Measurements from ENCODE around the gene CES2.
"Not testable (repeated sequence)": the region's sequence is repeated elsewhere in the genome, so short reads cannot be mapped to it uniquely, and the experiment has no call there.

Gene CES2

GRCh38 chr16:66972983-66973382, 37.7 kb downstream of the CES2 start:
- intact Hi-C loops (cut with micrococcal nuclease) = no loop called here
- H3K36me3 Mint-ChIP-seq (ENCODE audit: low read depth) = no peaks in the 10 kb centered on the region
- H3K27ac Mint-ChIP-seq = no peak overlapping the region
- H3K4me3 Mint-ChIP-seq = no peak overlapping the region
- H3K27me3 Mint-ChIP-seq = peaks cover 31% of the 10 kb centered on the region
- peaks cover 5% of the 10 kb centered on the region for H3K4me1 Mint-ChIP-seq (ENCODE audit: low read depth)
- H3K9me3 Mint-ChIP-seq = no peaks in the 10 kb centered on the region

- Mint-ChIP-seq H3K9me3 (no peaks in the 10 kb centered on the region), H3K4me3 (no peak overlapping the region), H3K27me3 (peaks cover 31% of the 10 kb centered on the region), H3K27ac (no peak overlapping the region), H3K36me3 (ENCODE audit: low read depth) (no peaks in the 10 kb centered on the region), H3K4me1 (ENCODE audit: low read depth) (peaks cover 9% of the 10 kb centered on the region)
- intact Hi-C loops (cut with micrococcal nuclease) = no loop called here
Measured at GRCh38 chr16:66973716-66974115, 38.4 kb downstream of the CES2 start.

GRCh38 chr16:66974156-66974931, 39.0 kb downstream of the CES2 start:
- intact Hi-C loops (cut with micrococcal nuclease); H3K27ac Mint-ChIP-seq; H3K36me3 Mint-ChIP-seq (ENCODE audit: low read depth); H3K9me3 Mint-ChIP-seq; H3K4me3 Mint-ChIP-seq: not testable (repeated sequence)
- peaks cover 15% of the 10 kb centered on the region for H3K4me1 Mint-ChIP-seq (ENCODE audit: low read depth)
- peaks cover 31% of the 10 kb centered on the region for H3K27me3 Mint-ChIP-seq

GRCh38 chr16:66974932-66975246, 39.6 kb downstream of the CES2 start:
- intact Hi-C loops (cut with micrococcal nuclease); H3K27ac Mint-ChIP-seq; H3K9me3 Mint-ChIP-seq; H3K4me3 Mint-ChIP-seq; H3K36me3 Mint-ChIP-seq (ENCODE audit: low read depth): not testable (repeated sequence)
- peaks cover 20% of the 10 kb centered on the region for H3K4me1 Mint-ChIP-seq (ENCODE audit: low read depth)
- peaks cover 31% of the 10 kb centered on the region for H3K27me3 Mint-ChIP-seq

GRCh38 chr16:66975302-66975893, 40.1 kb downstream of the CES2 start:
- Mint-ChIP-seq H3K4me3 (no peak overlapping the region), H3K27me3 (peaks cover 32% of the 10 kb centered on the region), H3K4me1 (ENCODE audit: low read depth) (peaks cover 22% of the 10 kb centered on the region), H3K36me3 (ENCODE audit: low read depth) (no peaks in the 10 kb centered on the region), H3K9me3 (no peaks in the 10 kb centered on the region), H3K27ac (no peak overlapping the region)
- intact Hi-C loops (cut with micrococcal nuclease) = no loop called here

- H3K4me1 Mint-ChIP-seq (ENCODE audit: low read depth) = peaks cover 26% of the 10 kb centered on the region
- H3K27ac Mint-ChIP-seq = no peak overlapping the region
- no peaks in the 10 kb centered on the region for H3K9me3 Mint-ChIP-seq
- H3K27me3 Mint-ChIP-seq = peaks cover 32% of the 10 kb centered on the region
- no peak overlapping the region for H3K4me3 Mint-ChIP-seq
- intact Hi-C loops (cut with micrococcal nuclease) = loop anchor here (1.0 kb wide), 2 partner anchors 179 to 209 kb away; no protein-coding TSS in a partner anchor
- H3K36me3 Mint-ChIP-seq (ENCODE audit: low read depth) = no peaks in the 10 kb centered on the region
Measured at GRCh38 chr16:66976746-66977145, 41.4 kb downstream of the CES2 start.

- Mint-ChIP-seq H3K36me3 (ENCODE audit: low read depth) (no peaks in the 10 kb centered on the region), H3K4me3 (no peak overlapping the region), H3K27ac (no peak overlapping the region), H3K4me1 (ENCODE audit: low read depth) (peaks cover 34% of the 10 kb centered on the region), H3K9me3 (no peaks in the 10 kb centered on the region), H3K27me3 (peaks cover 32% of the 10 kb centered on the region)
- intact Hi-C loops (cut with micrococcal nuclease) = loop anchor here (1.0 kb wide), 2 partner anchors 178 to 208 kb away; no protein-coding TSS in a partner anchor
Measured at GRCh38 chr16:66977341-66978113, 42.2 kb downstream of the CES2 start.

- no peaks in the 10 kb centered on the region for H3K36me3 Mint-ChIP-seq (ENCODE audit: low read depth)
- H3K4me1 Mint-ChIP-seq (ENCODE audit: low read depth) = peaks cover 37% of the 10 kb centered on the region
Measured at GRCh38 chr16:66979011-66979717, 43.8 kb downstream of the CES2 start.

GRCh38 chr16:66983033-66983432, 47.7 kb downstream of the CES2 start:
- Mint-ChIP-seq H3K4me1 (ENCODE audit: low read depth) (peaks cover 31% of the 10 kb centered on the region), H3K27me3 (peaks cover 5% of the 10 kb centered on the region), H3K4me3 (no peak overlapping the region), H3K9me3 (no peaks in the 10 kb centered on the region), H3K27ac (no peak overlapping the region), H3K36me3 (ENCODE audit: low read depth) (no peaks in the 10 kb centered on the region)
- intact Hi-C loops (cut with micrococcal nuclease) = no loop called here

More at GRCh38 chr16:66979011-66979717, 43.8 kb downstream of the CES2 start:
- intact Hi-C loops (cut with micrococcal nuclease) = loop anchor here (1.0 kb wide), 1 partner anchor 39 kb away; no protein-coding TSS in a partner anchor
- no peak overlapping the region for H3K4me3 Mint-ChIP-seq
- H3K27ac Mint-ChIP-seq = peak overlapping the region; percentile 75
- H3K9me3 Mint-ChIP-seq = no peaks in the 10 kb centered on the region
- peaks cover 30% of the 10 kb centered on the region for H3K27me3 Mint-ChIP-seq

- intact Hi-C loops (cut with micrococcal nuclease) = no loop called here
- Mint-ChIP-seq H3K4me1 (ENCODE audit: low read depth) (peaks cover 16% of the 10 kb centered on the region), H3K9me3 (no peaks in the 10 kb centered on the region), H3K27ac (no peak overlapping the region), H3K36me3 (ENCODE audit: low read depth) (no peaks in the 10 kb centered on the region), H3K27me3 (peaks cover 9% of the 10 kb centered on the region), H3K4me3 (no peak overlapping the region)
Measured at GRCh38 chr16:66984892-66985311, 49.6 kb downstream of the CES2 start.

GRCh38 chr16:66986559-66986958, 51.2 kb downstream of the CES2 start:
- H3K4me3 Mint-ChIP-seq = no peak overlapping the region
- intact Hi-C loops (cut with micrococcal nuclease) = no loop called here
- peaks cover 7% of the 10 kb centered on the region for H3K27me3 Mint-ChIP-seq
- H3K27ac Mint-ChIP-seq = no peak overlapping the region
- H3K9me3 Mint-ChIP-seq = no peaks in the 10 kb centered on the region
- H3K4me1 Mint-ChIP-seq (ENCODE audit: low read depth) = peaks cover 12% of the 10 kb centered on the region
- no peaks in the 10 kb centered on the region for H3K36me3 Mint-ChIP-seq (ENCODE audit: low read depth)

GRCh38 chr16:66988197-66988788, 53.0 kb downstream of the CES2 start, which contains the start of gene CES4A:
CES4A (plus strand) TSS chr16:66988589; CDS start chr16:66988773, 184 bp downstream.
- H3K36me3 Mint-ChIP-seq (ENCODE audit: low read depth) = no peaks in the 10 kb centered on the region
- intact Hi-C loops (cut with micrococcal nuclease) = no loop called here
- H3K27me3 Mint-ChIP-seq = peaks cover 8% of the 10 kb centered on the region
- no peaks in the 10 kb centered on the region for H3K4me1 Mint-ChIP-seq (ENCODE audit: low read depth)
- no peaks in the 10 kb centered on the region for H3K9me3 Mint-ChIP-seq
- no peak within 1 kb of the TSS for H3K27ac Mint-ChIP-seq
- H3K4me3 Mint-ChIP-seq = no peak within 1 kb of the TSS

GRCh38 chr16:66991545-66992077, 56.3 kb downstream of the CES2 start:
- H3K27ac Mint-ChIP-seq = no peak overlapping the region
- no peaks in the 10 kb centered on the region for H3K4me1 Mint-ChIP-seq (ENCODE audit: low read depth)

More at GRCh38 chr16:66991545-66992077, 56.3 kb downstream of the CES2 start:
- no peaks in the 10 kb centered on the region for H3K9me3 Mint-ChIP-seq
- intact Hi-C loops (cut with micrococcal nuclease) = no loop called here
- peaks cover 8% of the 10 kb centered on the region for H3K27me3 Mint-ChIP-seq
- H3K4me3 Mint-ChIP-seq = no peak overlapping the region
- no peaks in the 10 kb centered on the region for H3K36me3 Mint-ChIP-seq (ENCODE audit: low read depth)

All from dendritic cell treated with granulocyte-macrophage colony-stimulating factor and Interleukin-4, amounts not matched to agents 40 ng/mL and 50 ng/mL, for 4 days (primary cell).